Peyer's patch (tissue), 4 donors: ENCODE measurements around the gene SLC30A2. TPM values are rescaled to one million over a fixed set of nuclear protein-coding genes. Genes with fewer than 3 reads are reported as not detected.

Source experiments
- DNase-seq, 3 donors: peaks; one replicate each; pipeline ENCODE4 v3.0.0-alpha.2; 2017 to 2019
- H3K27ac ChIP-seq, 4 donors: fragments of 200-600 bp; sonication (generic); one replicate each; pipeline ENCODE4 v1.5.1; 2016 to 2019
- H3K27me3 ChIP-seq, 2 donors: fragments of 200-600 bp; sonication (generic); one replicate each; pipeline ENCODE4 v1.5.1; 2019
- H3K36me3 ChIP-seq, 3 donors: fragments of 200-600 bp; sonication (generic); one replicate each; pipeline ENCODE4 v1.5.1; 2016 to 2019
- H3K4me1 ChIP-seq, 4 donors: fragments of 200-600 bp; sonication (generic); one replicate each; pipeline ENCODE4 v1.5.1; 2016 to 2019
- H3K4me3 ChIP-seq, 4 donors: fragments of 200-600 bp; sonication (generic); 1 replicate in 3 of 4; 2 replicates in 1 of 4; pipeline ENCODE4 v1.5.1; 2016 to 2019; ENCODE audit warnings: mild to moderate bottlenecking in 1 of 4
- H3K9me3 ChIP-seq, 4 donors: fragments of 200-600 bp; sonication (generic); one replicate each; pipeline ENCODE4 v1.5.1; 2016 to 2019; ENCODE audit warnings: mild to moderate bottlenecking in 1 of 4
- POLR2A ChIP-seq, 2 donors: fragments of 450-650 bp; IDR thresholded peaks; one replicate each; pipeline ENCODE4 v1.5.1; 2017; ENCODE audit warnings: antibody characterized with exemption in 2 of 2, mild to moderate bottlenecking in 2 of 2, moderate library complexity in 2 of 2
- total RNA-seq, 4 donors: library from RNA; depleted of rRNA; stranded (reverse); fragments of >200 nt; gene quantifications; one replicate each; pipeline ENCODE4 v1.1.0, GENCODE V29; 2016
- TF ChIP-seq, protein P1 (sequence below), 6 experiments: fragments of 450-650 bp in 4 of 6; fragments of 200-600 bp in 2 of 6; sonication (generic) in 1 of 6; IDR thresholded peaks; one replicate each; pipeline ENCODE4 v1.5.1; 2017 to 2019; ENCODE audit warnings: antibody characterized with exemption in 6 of 6, mild to moderate bottlenecking in 3 of 6, moderate library complexity in 1 of 6

Gene SLC30A2
- total RNA-seq, 4 donors from 2014 or later = 0.18 to 13.2 (median 1.7) TPM; not detected in 1

DNA sequence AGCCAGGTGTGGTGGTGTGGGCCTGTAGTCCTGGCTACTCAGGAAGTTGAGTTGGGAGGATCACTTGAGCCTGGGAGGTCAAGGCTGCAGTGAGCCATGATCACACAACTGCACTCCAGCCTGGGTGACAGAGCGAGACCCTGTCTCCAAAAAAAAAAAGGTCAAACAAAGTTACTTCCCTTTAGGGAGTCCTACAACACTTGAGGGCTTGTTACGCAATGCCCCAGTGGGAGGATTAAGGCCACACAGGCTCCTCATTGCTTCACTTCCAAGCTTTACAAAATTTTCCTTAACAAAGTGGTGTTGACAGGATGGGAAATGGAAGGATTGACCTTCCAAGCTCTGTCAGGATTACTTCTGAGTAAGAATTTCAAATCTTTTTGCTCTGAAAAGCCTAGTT, 30.6 kb downstream of the SLC30A2 start:
- no peak overlapping the region for H3K4me3 ChIP-seq
- no peak for TF ChIP-seq POLR2A (IDR thresholded peaks at IDR 0.05)
- TF ChIP-seq, protein P1, sequence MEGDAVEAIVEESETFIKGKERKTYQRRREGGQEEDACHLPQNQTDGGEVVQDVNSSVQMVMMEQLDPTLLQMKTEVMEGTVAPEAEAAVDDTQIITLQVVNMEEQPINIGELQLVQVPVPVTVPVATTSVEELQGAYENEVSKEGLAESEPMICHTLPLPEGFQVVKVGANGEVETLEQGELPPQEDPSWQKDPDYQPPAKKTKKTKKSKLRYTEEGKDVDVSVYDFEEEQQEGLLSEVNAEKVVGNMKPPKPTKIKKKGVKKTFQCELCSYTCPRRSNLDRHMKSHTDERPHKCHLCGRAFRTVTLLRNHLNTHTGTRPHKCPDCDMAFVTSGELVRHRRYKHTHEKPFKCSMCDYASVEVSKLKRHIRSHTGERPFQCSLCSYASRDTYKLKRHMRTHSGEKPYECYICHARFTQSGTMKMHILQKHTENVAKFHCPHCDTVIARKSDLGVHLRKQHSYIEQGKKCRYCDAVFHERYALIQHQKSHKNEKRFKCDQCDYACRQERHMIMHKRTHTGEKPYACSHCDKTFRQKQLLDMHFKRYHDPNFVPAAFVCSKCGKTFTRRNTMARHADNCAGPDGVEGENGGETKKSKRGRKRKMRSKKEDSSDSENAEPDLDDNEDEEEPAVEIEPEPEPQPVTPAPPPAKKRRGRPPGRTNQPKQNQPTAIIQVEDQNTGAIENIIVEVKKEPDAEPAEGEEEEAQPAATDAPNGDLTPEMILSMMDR (IDR thresholded peaks at IDR 0.05) = no peak
- H3K36me3 ChIP-seq = no peaks in the 10 kb centered on the region
- no peaks in the 10 kb centered on the region for H3K27me3 ChIP-seq
- H3K9me3 ChIP-seq = no peaks in the 10 kb centered on the region
- H3K4me1 ChIP-seq = no peaks in the 10 kb centered on the region
- peak in 1 of 3 donors; percentile 62 for DNase-seq
- no peak overlapping the region for H3K27ac ChIP-seq

GRCh38 chr1:26014179-26014578, 31.7 kb downstream of the SLC30A2 start:
- Histone ChIP-seq H3K4me3 (no peak overlapping the region), H3K9me3 (no peaks in the 10 kb centered on the region), H3K27me3 (no peaks in the 10 kb centered on the region), H3K27ac (no peak overlapping the region), H3K36me3 (no peaks in the 10 kb centered on the region), H3K4me1 (no peaks in the 10 kb centered on the region)
- TF ChIP-seq POLR2A (IDR thresholded peaks at IDR 0.05) = no peak
- TF ChIP-seq, protein P1 (IDR thresholded peaks at IDR 0.05) = no peak
- DNase-seq = no peak

- Histone ChIP-seq H3K4me3 (no peak overlapping the region), H3K27me3 (no peaks in the 10 kb centered on the region), H3K9me3 (no peaks in the 10 kb centered on the region), H3K27ac (no peak overlapping the region), H3K36me3 (no peaks in the 10 kb centered on the region), H3K4me1 (no peaks in the 10 kb centered on the region)
- TF ChIP-seq, protein P1 (IDR thresholded peaks at IDR 0.05) = no peak
- no peak for TF ChIP-seq POLR2A (IDR thresholded peaks at IDR 0.05)
- DNase-seq = no peak
Measured at GRCh38 chr1:26012864-26013263, 33.1 kb downstream of the SLC30A2 start.

DNA sequence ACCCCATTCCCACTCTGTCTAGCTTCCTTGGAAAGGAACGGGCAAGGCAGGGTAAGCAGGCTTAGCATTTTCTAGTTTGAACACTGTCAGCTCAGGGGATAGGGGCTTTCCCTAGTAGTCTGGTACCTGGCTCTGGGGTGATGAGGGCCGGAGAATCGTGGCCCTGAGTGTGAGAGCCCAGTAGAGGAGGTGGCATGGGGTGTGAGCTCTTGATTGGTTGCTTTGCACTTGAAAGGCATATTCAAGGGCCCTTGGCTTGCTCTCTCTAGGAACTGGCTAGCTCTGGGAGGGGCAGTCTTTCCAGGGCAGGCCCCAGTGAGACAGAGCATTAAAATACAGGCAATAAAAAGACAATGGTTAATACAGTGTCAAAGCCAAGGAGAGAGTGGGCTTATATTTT, 35.1 kb downstream of the SLC30A2 start:
- H3K27me3 ChIP-seq = no peaks in the 10 kb centered on the region
- H3K4me3 ChIP-seq = no peak overlapping the region
- no peaks in the 10 kb centered on the region for H3K36me3 ChIP-seq
- no peaks in the 10 kb centered on the region for H3K9me3 ChIP-seq
- H3K4me1 ChIP-seq = no peaks in the 10 kb centered on the region
- TF ChIP-seq POLR2A (IDR thresholded peaks at IDR 0.05) = no peak
- TF ChIP-seq, protein P1 (IDR thresholded peaks at IDR 0.05) = no peak
- no peak for DNase-seq
- no peak overlapping the region for H3K27ac ChIP-seq

DNA sequence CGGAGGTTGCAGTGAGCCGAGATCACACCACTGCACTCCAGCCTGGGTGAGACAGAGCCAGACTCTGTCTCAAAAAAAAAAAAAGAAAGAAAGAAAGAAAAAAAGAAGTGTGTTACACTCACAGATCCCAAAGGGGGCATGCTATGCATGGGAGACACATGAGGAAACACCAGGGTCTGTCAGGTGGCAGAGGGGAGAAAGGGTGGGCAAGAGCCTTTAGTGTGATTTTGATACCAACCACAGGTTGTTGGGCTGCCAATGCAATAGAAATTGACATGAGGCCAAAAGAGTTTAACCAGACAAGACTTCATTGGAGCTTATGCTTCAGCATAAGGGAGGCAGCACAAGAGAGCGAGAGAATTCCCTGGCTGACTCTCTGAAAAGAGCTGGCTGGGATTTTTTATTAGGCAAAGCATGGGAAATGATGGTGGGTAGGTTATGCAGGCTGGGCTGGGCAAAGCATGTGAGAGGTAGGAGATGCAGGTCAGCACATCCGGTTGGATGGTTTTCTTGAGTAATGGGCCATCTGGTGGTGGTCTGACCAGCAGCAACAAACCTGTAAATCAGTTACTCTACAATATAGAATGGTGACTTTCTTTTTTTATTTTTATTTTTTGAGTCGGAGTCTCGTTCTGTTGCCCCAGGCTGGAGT, 36.0 kb downstream of the SLC30A2 start:
- Histone ChIP-seq H3K27me3 (no peaks in the 10 kb centered on the region), H3K4me1 (no peaks in the 10 kb centered on the region), H3K27ac (no peak overlapping the region), H3K4me3 (no peak overlapping the region), H3K36me3 (no peaks in the 10 kb centered on the region), H3K9me3 (no peaks in the 10 kb centered on the region)
- TF ChIP-seq, protein P1 (IDR thresholded peaks at IDR 0.05) = no peak
- no peak for TF ChIP-seq POLR2A (IDR thresholded peaks at IDR 0.05)
- no peak for DNase-seq

DNA sequence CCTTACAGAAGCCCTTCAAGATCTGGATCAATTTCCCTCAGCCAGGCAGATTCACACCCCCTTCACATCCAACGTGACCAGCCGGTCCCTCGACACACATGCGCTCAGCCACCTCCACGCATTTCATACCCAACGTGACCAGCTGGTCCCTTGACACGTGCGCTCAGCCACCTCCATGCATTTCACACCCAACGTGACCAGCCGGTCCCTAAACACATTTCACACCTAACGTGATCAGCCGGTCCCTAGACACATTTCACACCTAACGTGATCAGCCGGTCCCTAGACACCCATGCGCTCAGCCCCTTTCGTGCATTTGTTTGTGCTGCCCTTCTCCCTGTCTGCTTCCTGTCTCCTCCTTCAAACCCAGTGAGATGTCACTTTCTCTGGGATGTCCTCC, 39.2 kb downstream of the SLC30A2 start:
- TF ChIP-seq POLR2A (IDR thresholded peaks at IDR 0.05) = no peak
- TF ChIP-seq, protein P1 (IDR thresholded peaks at IDR 0.05) = no peak
- no peak for DNase-seq
- Histone ChIP-seq H3K9me3 (no peaks in the 10 kb centered on the region), H3K36me3 (no peaks in the 10 kb centered on the region), H3K27me3 (no peaks in the 10 kb centered on the region), H3K27ac (no peak overlapping the region), H3K4me1 (no peaks in the 10 kb centered on the region), H3K4me3 (no peak overlapping the region)
